HG02970 (cell line): ENCODE measurements around the gene LRP2.

Source experiments
- ATAC-seq: cut with Tn5 transposase; IDR thresholded peaks from one replicate; pipeline ENCODE4 v1.9.1; 2021; ENCODE audit warnings: mild to moderate bottlenecking, moderate library complexity, moderate number of reproducible peaks; ENCODE audit not compliant: unreplicated experiment, low FRiP score

The LRP2 gene

GRCh38 chr2:169106134-169106533, 256.2 kb downstream of the LRP2 start:
- ATAC-seq, result no peak

GRCh38 chr2:169105476-169105875, 256.9 kb downstream of the LRP2 start:
- ATAC-seq, result no peak

GRCh38 chr2:169104848-169105247, 257.5 kb downstream of the LRP2 start:
- no peak for ATAC-seq

GRCh38 chr2:169095621-169096105, 266.7 kb downstream of the LRP2 start:
- ATAC-seq, result no peak

DNA sequence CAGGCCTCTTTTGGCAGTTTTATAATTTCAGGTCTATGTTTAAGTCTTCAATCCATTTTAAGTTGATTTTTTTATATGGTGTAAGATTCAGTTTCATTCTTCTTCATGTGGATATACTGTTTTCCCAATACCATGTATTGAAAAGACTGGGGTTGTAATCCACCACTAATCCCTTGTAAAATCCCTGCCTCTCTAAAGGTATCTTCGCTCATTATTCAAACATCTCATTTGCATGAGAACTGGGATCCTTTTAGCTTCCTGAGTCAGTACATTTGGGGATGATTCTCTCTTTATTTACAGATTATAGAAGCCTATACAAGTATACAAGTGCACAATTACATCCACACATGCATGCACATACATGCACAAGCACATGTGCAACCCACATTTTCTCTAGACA, 267.7 kb downstream of the LRP2 start:
- ATAC-seq, result no peak

DNA sequence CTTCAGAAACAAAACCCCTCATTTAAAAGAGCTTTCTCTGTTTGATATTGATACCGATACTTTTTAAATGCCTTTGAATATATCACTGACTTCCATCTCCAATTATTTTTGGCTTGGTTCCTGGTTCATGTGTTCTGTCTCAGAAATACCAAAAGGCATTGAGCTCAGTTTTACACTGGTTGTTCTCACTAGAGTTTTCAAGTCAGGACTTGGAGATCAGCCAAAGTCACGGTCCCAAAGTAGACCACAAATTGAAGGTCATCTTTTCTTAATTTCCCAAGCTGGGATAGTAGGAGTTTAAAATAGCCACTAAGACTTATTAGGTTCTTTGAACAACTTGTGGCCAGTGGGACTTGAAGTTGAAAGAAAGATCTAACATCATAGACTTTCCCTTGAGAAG, 268.8 kb downstream of the LRP2 start:
- no peak for ATAC-seq

DNA sequence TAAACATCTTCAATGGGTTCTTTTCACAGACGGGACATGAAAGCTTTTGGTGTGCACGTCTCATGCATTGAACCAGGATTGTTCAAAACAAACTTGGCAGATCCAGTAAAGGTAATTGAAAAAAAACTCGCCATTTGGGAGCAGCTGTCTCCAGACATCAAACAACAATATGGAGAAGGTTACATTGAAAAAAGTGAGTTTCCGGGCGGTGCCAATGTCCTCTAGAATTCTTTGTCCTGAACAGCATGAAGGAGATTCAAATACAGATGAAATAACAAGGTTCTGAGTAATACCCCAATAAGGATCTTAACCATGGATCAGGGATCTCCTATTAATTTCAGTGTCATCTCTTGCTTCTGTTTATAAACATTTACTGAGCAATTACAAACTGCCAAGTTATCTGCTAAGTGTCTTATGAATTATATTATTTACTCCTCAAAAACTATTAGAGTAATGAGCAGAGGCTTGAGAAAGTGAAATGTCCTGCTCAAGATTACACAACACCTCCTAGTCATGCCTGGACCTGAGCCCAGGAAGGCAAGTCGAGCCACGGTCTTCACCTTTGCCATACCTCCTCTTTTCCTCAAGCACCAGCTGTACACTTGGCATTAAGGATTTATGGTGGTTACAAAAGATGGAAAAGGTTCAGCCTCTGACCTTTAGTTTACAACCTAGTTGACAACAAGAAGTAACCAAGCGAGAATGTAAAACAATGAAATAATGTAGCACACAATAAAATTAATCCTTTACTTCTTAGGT, 270.4 kb downstream of the LRP2 start:
- ATAC-seq, result no peak

DNA sequence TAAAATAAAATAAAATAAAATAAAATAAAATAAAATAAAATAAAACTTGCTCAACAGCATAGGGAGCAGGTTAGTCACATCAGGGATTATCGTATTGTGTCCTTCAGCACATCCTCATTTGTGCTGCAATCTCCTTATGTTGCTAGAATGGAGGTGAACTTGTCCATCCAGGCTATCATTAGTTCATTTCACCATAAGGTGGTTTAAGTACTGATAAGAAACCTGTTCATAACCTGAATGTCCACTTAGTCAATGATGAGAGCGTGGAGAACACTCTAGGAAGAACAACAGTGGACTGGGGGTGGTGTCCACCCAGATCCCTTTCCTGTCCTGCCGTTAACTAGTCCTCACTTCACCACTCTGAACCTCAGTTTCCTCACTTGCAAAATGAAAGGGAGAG, 271.1 kb downstream of the LRP2 start:
- no peak for ATAC-seq

GRCh38 chr2:169090133-169090820, 272.1 kb downstream of the LRP2 start:
- no peak for ATAC-seq

- ATAC-seq, result no peak
Observed at GRCh38 chr2:169089182-169089581, 273.2 kb downstream of the LRP2 start.

DNA sequence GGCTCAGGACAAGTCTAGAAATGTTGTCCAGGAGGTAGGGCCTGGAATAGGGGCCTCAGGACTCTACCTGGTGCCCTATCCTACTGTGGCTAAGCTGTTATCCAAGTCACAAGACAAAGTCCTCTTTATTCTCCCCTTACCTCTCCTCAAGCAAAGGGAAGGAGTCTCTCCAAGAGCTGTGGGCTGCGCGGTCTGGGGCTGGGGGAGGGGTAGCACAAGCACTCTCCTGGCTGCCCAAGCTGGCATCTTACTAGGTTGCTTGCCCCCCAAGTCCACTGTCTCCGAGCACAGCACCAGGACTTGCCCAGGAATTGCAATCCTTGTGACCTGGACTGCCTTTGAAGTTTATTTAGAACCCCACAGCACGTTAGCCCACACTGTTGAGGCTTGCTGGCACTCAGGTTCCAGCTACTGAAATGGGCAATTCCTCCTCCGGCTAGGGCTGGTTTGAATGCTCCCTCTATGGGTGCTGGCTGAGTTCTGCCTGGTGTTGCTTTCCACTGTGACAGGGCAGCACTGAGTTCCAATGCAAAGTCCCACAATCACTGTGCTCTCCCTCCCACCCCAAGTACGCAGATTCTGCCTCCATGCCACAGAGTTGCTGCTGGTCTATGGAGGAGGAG, 274.5 kb downstream of the LRP2 start:
- ATAC-seq, result no peak

DNA sequence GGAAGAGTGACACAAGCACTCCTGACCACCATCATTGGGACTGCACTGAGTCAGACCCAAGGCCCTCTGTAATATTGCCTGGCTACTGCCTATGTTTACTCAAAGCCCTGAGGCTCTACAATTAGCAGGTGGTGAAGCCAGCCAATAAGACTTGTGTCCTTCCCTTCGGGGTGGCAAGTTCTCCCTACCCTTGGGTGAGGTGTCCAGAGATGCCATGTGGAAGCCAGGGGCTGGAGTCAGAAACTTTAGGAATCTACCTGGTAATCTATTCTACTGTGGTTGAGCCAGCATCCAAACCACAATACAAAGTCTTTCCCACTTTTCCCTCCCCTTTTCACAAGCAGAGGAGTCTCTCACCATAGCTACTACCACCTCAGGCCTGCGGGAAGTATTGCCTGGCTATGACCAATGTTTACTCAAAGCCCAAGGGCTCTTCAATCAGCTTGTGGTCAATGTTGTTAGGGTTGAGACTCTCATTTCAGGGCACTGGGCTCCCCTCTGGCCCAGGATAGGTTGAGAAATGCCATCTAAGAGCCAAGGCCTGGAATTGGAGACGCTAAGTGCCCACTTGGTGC, 275.4 kb downstream of the LRP2 start:
- no peak for ATAC-seq

DNA sequence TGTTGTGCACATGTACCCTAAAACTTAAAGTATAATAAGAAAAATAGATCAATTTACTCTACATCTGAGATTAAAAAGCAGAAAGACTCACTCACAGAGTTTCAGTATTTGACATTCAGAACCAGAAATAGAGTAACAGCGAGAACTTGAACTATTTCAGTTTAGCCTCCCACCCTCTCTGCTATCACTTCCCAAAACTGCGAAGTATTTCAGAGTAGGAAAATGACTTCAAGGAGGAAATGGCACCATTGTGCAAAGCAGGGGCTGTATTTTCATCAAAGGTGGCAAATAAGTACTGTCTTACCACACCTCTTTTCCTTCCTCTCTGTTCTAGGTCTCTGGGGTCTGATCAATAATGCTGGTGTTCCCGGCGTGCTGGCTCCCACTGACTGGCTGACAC, 279.3 kb downstream of the LRP2 start:
- no peak for ATAC-seq

GRCh38 chr2:169081551-169081950, 280.8 kb downstream of the LRP2 start:
- ATAC-seq, result no peak

DNA sequence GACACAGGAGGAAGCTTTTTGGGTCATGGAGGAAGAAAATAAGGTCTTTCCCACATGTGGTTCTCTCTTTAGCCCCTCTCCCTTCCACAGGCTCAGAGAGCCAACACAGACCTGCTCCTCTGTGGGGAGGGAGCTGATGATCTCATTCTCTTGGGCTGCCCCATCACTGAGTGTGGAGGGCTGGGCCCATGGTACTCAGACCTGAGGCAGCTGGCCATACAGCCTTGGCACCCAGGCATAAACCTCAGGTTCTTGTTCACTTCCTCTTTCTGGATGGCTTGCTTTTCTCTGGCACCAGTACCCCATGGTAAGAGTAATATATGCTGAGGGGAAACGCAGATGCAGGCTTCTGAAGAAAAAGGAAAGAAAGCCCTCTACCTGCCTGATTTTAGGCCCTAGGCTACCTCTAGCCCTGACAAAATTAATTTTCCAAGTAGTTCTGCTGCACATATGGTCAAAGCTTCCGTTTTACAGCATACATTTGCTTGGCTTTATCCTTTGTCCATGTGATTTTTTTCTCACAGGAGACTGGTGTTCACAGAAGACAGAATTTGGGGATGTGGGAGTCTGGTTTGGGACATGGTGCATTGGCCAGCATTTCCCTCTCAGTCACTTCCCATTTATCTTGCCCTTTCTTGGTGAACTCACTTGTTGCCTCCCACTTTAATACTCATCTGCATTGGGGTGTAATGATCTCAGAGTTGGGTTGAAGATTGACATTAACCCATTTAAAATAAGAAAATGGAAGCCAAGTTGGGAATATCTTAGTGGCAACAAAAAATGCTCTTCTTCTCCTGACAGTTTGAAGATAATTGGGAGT, 281.9 kb downstream of the LRP2 start:
- ATAC-seq, result no peak

DNA sequence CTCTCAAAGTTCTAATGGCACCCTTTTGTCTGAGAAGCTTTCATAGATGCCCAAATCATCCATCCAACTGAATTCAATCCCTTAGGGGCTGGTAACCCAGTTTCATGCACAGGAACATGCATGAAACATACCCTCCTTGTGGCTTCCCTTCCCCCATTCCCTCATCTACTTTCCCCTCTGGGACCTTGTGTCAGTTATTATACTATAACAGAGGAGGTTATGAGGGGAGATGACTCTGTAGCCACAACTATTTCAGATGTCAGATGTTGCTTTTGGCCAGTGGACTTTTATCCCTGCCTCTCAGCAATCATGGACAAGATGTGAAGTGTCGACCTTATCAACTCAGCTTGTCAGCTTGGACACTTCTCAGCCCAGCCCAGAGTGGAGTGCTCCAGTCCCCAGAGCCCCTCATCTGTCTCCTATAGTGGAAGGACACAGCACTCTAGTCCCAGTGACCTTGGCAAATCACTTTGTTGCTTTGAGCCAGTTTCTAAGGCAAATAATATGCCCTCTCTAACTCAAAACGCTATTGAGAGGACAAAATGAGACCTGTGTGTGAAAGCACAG, 284.6 kb downstream of the LRP2 start:
- no peak for ATAC-seq
